Right atrium auricular region (tissue), 2 donors: ENCODE data around the gene PARP11. TPM values are rescaled to one million over a fixed set of nuclear protein-coding genes. Genes with fewer than 3 reads are reported as not detected.

Experiments
- DNase-seq: peaks from one replicate; pipeline ENCODE4 v3.0.0-alpha.2; 2019; ENCODE audit warnings: low spot score
- H3K27ac ChIP-seq, 2 donors: fragments of 200-600 bp; sonication (generic); 1 replicate in 1 of 2; 2 replicates in 1 of 2; pipeline ENCODE4 v1.5.1; 2016 to 2019
- H3K27me3 ChIP-seq, 2 donors: fragments of 200-600 bp; sonication (generic); one replicate each; pipeline versions ENCODE4 v1.5.1 to v1.6.0; 2017 to 2019
- H3K36me3 ChIP-seq: fragments of 200-600 bp; sonication (generic); one replicate; pipeline ENCODE4 v1.5.1; 2016
- H3K4me1 ChIP-seq, 2 donors: fragments of 200-600 bp; sonication (generic); one replicate each; pipeline versions ENCODE4 v1.5.1 to v1.6.0; 2017 to 2019
- H3K4me3 ChIP-seq, 2 donors: fragments of 200-600 bp; sonication (generic); 1 replicate in 1 of 2; 2 replicates in 1 of 2; pipeline ENCODE4 v1.5.1; 2017 to 2019; ENCODE audit warnings: mild to moderate bottlenecking in 1 of 2, moderate library complexity in 1 of 2
- H3K9me3 ChIP-seq, 2 donors: fragments of 200-600 bp; sonication (generic); one replicate each; pipeline ENCODE4 v1.5.1; 2019
- CTCF ChIP-seq, 2 donors: fragments of 200-600 bp; sonication (generic); IDR thresholded peaks; one replicate each; pipeline ENCODE4 v1.5.1; 2019; ENCODE audit warnings: antibody characterized with exemption in 2 of 2
- total RNA-seq, 2 donors: library from RNA; depleted of rRNA; stranded (reverse); fragments of >200 nt; gene quantifications; one replicate each; pipeline ENCODE4 v1.1.0, GENCODE V29; 2016

Gene PARP11
- total RNA-seq, 2 donors from 2014 or later: 2.6 to 2.9 TPM

- Histone ChIP-seq H3K27me3 (no peaks in the 10 kb centered on the region), H3K4me1 (no peaks in the 10 kb centered on the region), H3K36me3 (no peaks in the 10 kb centered on the region), H3K9me3 (no peaks in the 10 kb centered on the region), H3K4me3 (no peak overlapping the region), H3K27ac (no peak overlapping the region)
- peak; percentile 79 for DNase-seq
- TF ChIP-seq CTCF (IDR thresholded peaks at IDR 0.05): peak; percentile 73 to 88
These were observed 69.2 kb downstream of the PARP11 start for GRCh38 chr12:3803865-3804472.

GRCh38 chr12:3802721-3803120 is 70.5 kb downstream of the PARP11 start:
- TF ChIP-seq CTCF (IDR thresholded peaks at IDR 0.05): no peak

GRCh38 chr12:3797531-3798048 is 75.6 kb downstream of the PARP11 start:
- H3K27ac ChIP-seq: no peak overlapping the region
- H3K9me3 ChIP-seq: no peaks in the 10 kb centered on the region
- no peak for TF ChIP-seq CTCF (IDR thresholded peaks at IDR 0.05)
- H3K4me1 ChIP-seq: no peaks in the 10 kb centered on the region
- H3K27me3 ChIP-seq: no peaks in the 10 kb centered on the region
- DNase-seq: no peak
- H3K4me3 ChIP-seq: no peak overlapping the region
- no peaks in the 10 kb centered on the region for H3K36me3 ChIP-seq

More at GRCh38 chr12:3802721-3803120, 70.5 kb downstream of the PARP11 start:
- no peak overlapping the region for H3K27ac ChIP-seq
- H3K36me3 ChIP-seq: no peaks in the 10 kb centered on the region
- no peak overlapping the region for H3K4me3 ChIP-seq
- no peaks in the 10 kb centered on the region for H3K9me3 ChIP-seq
- no peaks in the 10 kb centered on the region for H3K27me3 ChIP-seq
- no peaks in the 10 kb centered on the region for H3K4me1 ChIP-seq
- DNase-seq: no peak

- H3K36me3 ChIP-seq: no peaks in the 10 kb centered on the region
- no peak for TF ChIP-seq CTCF (IDR thresholded peaks at IDR 0.05)
- H3K27me3 ChIP-seq: no peaks in the 10 kb centered on the region
- no peak overlapping the region for H3K4me3 ChIP-seq
- H3K27ac ChIP-seq: no peak overlapping the region
- no peaks in the 10 kb centered on the region for H3K9me3 ChIP-seq
- H3K4me1 ChIP-seq: no peaks in the 10 kb centered on the region
- DNase-seq: no peak
These were observed 77.6 kb downstream of the PARP11 start for GRCh38 chr12:3795492-3796133.

- Histone ChIP-seq H3K27me3 (no peaks in the 10 kb centered on the region), H3K27ac (no peak overlapping the region), H3K36me3 (no peaks in the 10 kb centered on the region), H3K4me3 (no peak overlapping the region), H3K4me1 (no peaks in the 10 kb centered on the region), H3K9me3 (no peaks in the 10 kb centered on the region)
- no peak for DNase-seq
- no peak for TF ChIP-seq CTCF (IDR thresholded peaks at IDR 0.05)
These were observed 78.1 kb downstream of the PARP11 start for GRCh38 chr12:3795066-3795465.
